HuH-7.5 (cell line): Measurements from ENCODE around the gene ELMOD3.
"Not testable (repeated sequence)": the region's sequence is repeated elsewhere in the genome, so short reads cannot be mapped to it uniquely, and the experiment has no call there.

Experiments used
- DNase-seq: peaks from one replicate; pipeline ENCODE4 v3.0.0; 2011; ENCODE audit warnings: low spot score

ELMOD3 gene

GRCh38 chr2:85427300-85427835, 72.8 kb downstream of the ELMOD3 start:
- DNase-seq: no peak

GRCh38 chr2:85428343-85428881, 73.8 kb downstream of the ELMOD3 start:
- no peak for DNase-seq

GRCh38 chr2:85429213-85429923, 74.8 kb downstream of the ELMOD3 start:
- DNase-seq: peak; percentile 4

- DNase-seq: no peak
Observed at GRCh38 chr2:85429924-85430289, 75.3 kb downstream of the ELMOD3 start.

GRCh38 chr2:85430752-85431569, 76.4 kb downstream of the ELMOD3 start:
- peak; percentile 7 for DNase-seq

GRCh38 chr2:85431570-85432205, 77.1 kb downstream of the ELMOD3 start:
- DNase-seq: peak; percentile 7

- no peak for DNase-seq
Observed at GRCh38 chr2:85433511-85434089, 79.0 kb downstream of the ELMOD3 start.

- no peak for DNase-seq
Observed at GRCh38 chr2:85434696-85435095, 80.1 kb downstream of the ELMOD3 start.

GRCh38 chr2:85435220-85435958, 80.8 kb downstream of the ELMOD3 start:
- no peak for DNase-seq

GRCh38 chr2:85435981-85436835, 81.6 kb downstream of the ELMOD3 start:
- no peak for DNase-seq

- DNase-seq: no peak
Observed at GRCh38 chr2:85436836-85437487, 82.4 kb downstream of the ELMOD3 start.

GRCh38 chr2:85437488-85438200, 83.1 kb downstream of the ELMOD3 start:
- DNase-seq: peak; percentile 77

- no peak for DNase-seq
Observed at GRCh38 chr2:85438201-85439024, 83.8 kb downstream of the ELMOD3 start.

- no peak for DNase-seq
Observed at GRCh38 chr2:85439025-85439472, 84.5 kb downstream of the ELMOD3 start.

- DNase-seq: not testable (repeated sequence)
Observed at GRCh38 chr2:85439569-85439968, 85.0 kb downstream of the ELMOD3 start.

- DNase-seq: no peak
Observed at GRCh38 chr2:85439986-85440385, 85.4 kb downstream of the ELMOD3 start.

GRCh38 chr2:85440729-85441128, 86.2 kb downstream of the ELMOD3 start:
- DNase-seq: no peak
